SU-DHL-6 (cell line): ENCODE results near the gene MRPL34.

Experiments
- CTCF ChIP-seq: fragments of 200-600 bp; sonication (generic); IDR thresholded peaks from one replicate; pipeline ENCODE4 v1.5.1; 2017; ENCODE audit warnings: antibody characterized with exemption, mild to moderate bottlenecking, low read length, moderate library complexity; ENCODE audit not compliant: insufficient read depth, poor library complexity, severe bottlenecking
- EZH2phosphoT487 ChIP-seq: fragments of 200-600 bp; sonication (generic), shearing (Covaris generic); conservative IDR thresholded peaks from 2 replicates; pipeline ENCODE4 v1.6.1; 2018; ENCODE audit warnings: mild to moderate bottlenecking, antibody characterized with exemption, low read length, moderate library complexity, mixed read lengths

- TF ChIP-seq CTCF (no peak), EZH2phosphoT487 (no peak)
Measured at GRCh38 chr19:17348700-17349099, 43.0 kb downstream of the MRPL34 start.
